Skeletal muscle tissue (tissue), 4 donors: ENCODE data around the gene SEMA5B. TPM values are rescaled to one million over a fixed set of nuclear protein-coding genes. Genes with fewer than 3 reads are reported as not detected.

Experiments
- H3K27ac ChIP-seq: one replicate; pipeline ENCODE4 v1.7.0; 2013; ENCODE audit warnings: mild to moderate bottlenecking, low read depth, low read length, inconsistent platforms
- H3K27me3 ChIP-seq, 3 donors: one replicate each; pipeline ENCODE4 v1.7.0; 2013; ENCODE audit warnings: low read length in 3 of 3; ENCODE audit not compliant: control insufficient read depth in 3 of 3, insufficient read depth in 3 of 3
- H3K36me3 ChIP-seq, 3 donors: one replicate each; pipeline ENCODE4 v1.7.0; 2013; ENCODE audit warnings: low read length in 3 of 3; ENCODE audit not compliant: control insufficient read depth in 3 of 3, insufficient read depth in 3 of 3
- H3K4me1 ChIP-seq, 3 donors: one replicate each; pipeline ENCODE4 v1.7.0; 2013; ENCODE audit warnings: low read length in 3 of 3, mild to moderate bottlenecking in 3 of 3; ENCODE audit not compliant: control insufficient read depth in 3 of 3, insufficient read depth in 3 of 3
- H3K4me3 ChIP-seq, 3 donors: one replicate each; pipeline ENCODE4 v1.7.0; 2013; ENCODE audit warnings: low read length in 3 of 3
- H3K9ac ChIP-seq, 3 donors: one replicate each; pipeline ENCODE4 v1.7.0; 2013; ENCODE audit warnings: low read length in 3 of 3, mild to moderate bottlenecking in 3 of 3, moderate library complexity in 2 of 3, low read depth in 1 of 3
- H3K9me3 ChIP-seq, 3 donors: one replicate each; pipeline ENCODE4 v1.7.0; 2013; ENCODE audit warnings: low read length in 3 of 3; ENCODE audit not compliant: control insufficient read depth in 3 of 3
- total RNA-seq: library from RNA; depleted of rRNA; stranded (reverse); fragments of >200 nt; gene quantifications from one replicate; pipeline ENCODE4 v1.2.3, GENCODE V29; 2014
- donor health status: Osteomylitis.

Gene SEMA5B
- total RNA-seq, 1 donor from 2014 or later: 8.4 TPM

DNA sequence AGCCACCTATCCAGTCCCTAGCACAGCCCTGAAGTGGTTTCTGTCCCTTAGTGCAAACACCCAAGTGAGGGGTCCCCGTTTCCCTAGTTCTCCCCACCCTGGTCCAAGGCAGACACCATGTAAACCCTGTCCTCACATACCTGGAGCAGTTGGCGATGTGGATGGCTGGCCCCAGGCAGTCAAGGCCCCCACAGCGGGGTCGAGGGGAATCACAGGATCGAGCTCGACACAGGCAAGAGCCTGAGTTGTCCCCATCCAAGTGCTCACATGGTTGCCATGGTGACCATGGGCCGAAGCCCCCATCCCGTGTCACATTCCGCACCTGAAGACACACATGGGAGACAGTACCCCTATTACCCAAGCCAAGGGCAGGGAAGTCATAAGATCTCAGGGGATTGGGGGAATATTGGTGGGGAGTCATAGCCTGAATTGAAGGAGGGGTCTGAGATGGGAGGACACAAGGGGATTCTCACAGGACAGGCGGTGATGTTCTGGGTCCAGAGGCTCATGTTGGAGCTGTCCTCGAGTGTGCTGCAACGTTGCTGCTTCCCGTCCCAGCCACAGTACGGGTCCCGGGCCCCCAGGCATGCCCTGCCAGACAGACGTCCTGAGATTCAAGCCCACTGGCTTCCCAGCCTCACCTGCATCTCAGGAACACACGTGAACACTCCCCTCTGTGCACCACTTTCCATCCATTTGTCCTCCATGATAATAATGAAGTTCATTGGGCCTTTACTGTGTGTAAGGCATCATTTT, 112.1 kb downstream of the SEMA5B start:
- no peaks in the 10 kb centered on the region for H3K4me1 ChIP-seq
- H3K9ac ChIP-seq: no peak overlapping the region
- no peak overlapping the region for H3K27ac ChIP-seq
- H3K4me3 ChIP-seq: no peak overlapping the region
- H3K36me3 ChIP-seq: no peaks in the 10 kb centered on the region
- H3K9me3 ChIP-seq: no peaks in the 10 kb centered on the region
- peaks cover 0 to 29% (median 23%) of the 10 kb centered on the region in 3 donors for H3K27me3 ChIP-seq

DNA sequence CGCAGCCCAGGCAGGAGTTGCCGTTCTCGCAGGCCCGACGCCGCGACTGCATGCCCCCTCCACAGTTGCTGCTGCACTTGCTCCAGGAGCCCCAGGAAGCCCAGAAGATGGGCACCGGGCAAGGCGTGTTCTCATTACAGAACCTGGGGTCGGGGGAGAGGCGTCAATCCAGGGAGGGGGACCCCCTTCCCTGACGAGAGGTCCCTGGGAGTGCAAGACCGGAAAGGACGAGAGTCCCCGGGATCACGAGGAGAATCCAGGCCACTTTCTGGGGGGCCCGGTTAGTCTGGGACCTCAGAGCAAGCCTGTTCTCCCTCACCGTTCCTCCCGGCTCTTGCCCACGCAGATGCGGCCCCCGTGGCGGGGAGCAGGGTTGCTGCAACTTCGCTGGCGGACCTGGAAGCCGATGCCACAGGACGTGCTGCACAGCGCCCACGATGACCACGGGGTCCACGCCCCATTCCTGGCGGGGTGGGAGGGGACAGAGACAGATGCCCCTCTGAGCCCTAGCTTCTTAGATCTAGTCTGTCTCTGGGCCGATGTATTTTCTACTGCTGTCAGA, 113.9 kb downstream of the SEMA5B start:
- Histone ChIP-seq H3K27me3 (peaks cover 0 to 35% (median 23%) of the 10 kb centered on the region in 3 donors), H3K4me1 (no peaks in the 10 kb centered on the region), H3K4me3 (no peak overlapping the region), H3K27ac (no peak overlapping the region), H3K9me3 (no peaks in the 10 kb centered on the region), H3K36me3 (no peaks in the 10 kb centered on the region), H3K9ac (no peak overlapping the region)

- H3K27me3 ChIP-seq: peaks cover 0 to 35% (median 23%) of the 10 kb centered on the region in 3 donors
- H3K9me3 ChIP-seq: no peaks in the 10 kb centered on the region
- no peak overlapping the region for H3K4me3 ChIP-seq
- H3K4me1 ChIP-seq: no peaks in the 10 kb centered on the region
- H3K27ac ChIP-seq: no peak overlapping the region
- no peaks in the 10 kb centered on the region for H3K36me3 ChIP-seq
- H3K9ac ChIP-seq: no peak overlapping the region
These were observed 114.6 kb downstream of the SEMA5B start for GRCh38 chr3:122912772-122913538.

GRCh38 chr3:122911901-122912300, 115.7 kb downstream of the SEMA5B start:
- no peaks in the 10 kb centered on the region for H3K4me1 ChIP-seq
- peaks cover 0 to 35% (median 23%) of the 10 kb centered on the region in 3 donors for H3K27me3 ChIP-seq
- H3K27ac ChIP-seq: no peak overlapping the region
- no peak overlapping the region for H3K9ac ChIP-seq
- no peaks in the 10 kb centered on the region for H3K9me3 ChIP-seq
- no peak overlapping the region for H3K4me3 ChIP-seq
- no peaks in the 10 kb centered on the region for H3K36me3 ChIP-seq

GRCh38 chr3:122908251-122908650, 119.3 kb downstream of the SEMA5B start:
- no peak overlapping the region for H3K27ac ChIP-seq
- H3K4me3 ChIP-seq: no peak overlapping the region
- no peaks in the 10 kb centered on the region for H3K9me3 ChIP-seq
- H3K36me3 ChIP-seq: no peaks in the 10 kb centered on the region
- peaks cover 0 to 25% (median 17%) of the 10 kb centered on the region in 3 donors for H3K27me3 ChIP-seq
- H3K9ac ChIP-seq: no peak overlapping the region
- no peaks in the 10 kb centered on the region for H3K4me1 ChIP-seq

DNA sequence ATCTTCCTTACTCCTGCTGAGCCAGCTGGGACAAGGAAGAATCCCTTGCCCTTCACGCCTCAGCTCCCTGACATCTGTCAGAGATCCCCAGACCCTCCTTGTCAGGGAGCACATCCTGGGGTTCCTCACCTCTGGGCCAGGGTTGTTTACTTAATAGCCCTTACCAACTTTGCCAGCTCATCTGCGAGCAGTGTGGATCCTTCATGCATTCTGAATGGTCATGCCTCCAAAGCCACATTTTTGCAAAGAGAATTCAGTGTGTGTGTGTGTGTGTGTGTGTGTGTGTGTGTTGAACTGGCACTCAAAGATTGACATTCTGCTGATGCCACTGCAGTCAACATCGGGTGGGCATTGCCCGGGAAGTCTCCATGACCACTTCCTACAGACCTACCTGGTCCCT, 120.1 kb downstream of the SEMA5B start:
- Histone ChIP-seq H3K4me1 (no peaks in the 10 kb centered on the region), H3K27me3 (peaks cover 0 to 18% (median 11%) of the 10 kb centered on the region in 3 donors), H3K36me3 (no peaks in the 10 kb centered on the region), H3K27ac (no peak overlapping the region), H3K4me3 (no peak overlapping the region), H3K9me3 (no peaks in the 10 kb centered on the region), H3K9ac (no peak overlapping the region)

DNA sequence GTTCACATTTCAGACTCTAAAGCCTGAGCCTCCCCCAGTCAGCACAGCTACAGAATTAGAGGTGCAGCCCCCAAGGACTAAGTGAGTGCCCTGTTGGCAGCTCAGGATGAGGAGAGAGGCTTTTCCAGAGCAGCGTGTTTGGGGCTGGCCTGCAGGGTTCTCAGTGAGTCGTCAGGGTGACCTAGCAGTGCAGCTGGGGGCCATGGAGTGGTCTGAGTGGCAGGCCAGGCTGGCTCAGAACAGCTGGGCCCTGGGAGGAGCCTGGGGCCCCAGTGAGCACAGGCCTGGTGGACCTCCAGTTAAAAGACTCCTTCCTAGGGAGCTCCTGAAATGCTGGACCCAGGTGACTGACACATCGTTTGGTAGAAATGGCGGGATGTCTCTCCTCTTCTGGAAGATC, 124.4 kb downstream of the SEMA5B start:
- Histone ChIP-seq H3K4me3 (no peak overlapping the region), H3K9me3 (no peaks in the 10 kb centered on the region), H3K4me1 (no peaks in the 10 kb centered on the region), H3K27ac (no peak overlapping the region), H3K36me3 (no peaks in the 10 kb centered on the region), H3K27me3 (no peaks in the 10 kb centered on the region), H3K9ac (no peak overlapping the region)

DNA sequence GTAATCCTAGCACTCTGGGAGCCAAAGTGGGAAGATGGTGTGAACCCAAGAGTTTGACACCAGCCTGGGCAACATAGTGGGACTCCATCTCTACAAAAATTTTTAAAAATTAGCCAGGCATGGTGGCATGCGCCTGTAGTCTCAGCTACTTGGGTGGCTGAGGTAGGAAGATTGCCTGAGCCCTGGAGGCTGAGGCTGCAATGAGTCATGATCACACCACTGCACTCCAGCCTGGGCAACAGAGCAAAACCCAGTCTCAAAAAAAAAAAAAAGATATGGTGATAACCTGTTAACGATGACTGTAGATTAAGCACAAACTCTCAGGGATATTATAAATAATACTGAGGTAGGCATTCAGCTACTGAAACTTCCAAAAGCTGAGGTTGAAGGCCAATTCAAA, 125.2 kb downstream of the SEMA5B start:
- Histone ChIP-seq H3K27me3 (no peaks in the 10 kb centered on the region), H3K4me1 (no peaks in the 10 kb centered on the region), H3K27ac (no peak overlapping the region), H3K36me3 (no peaks in the 10 kb centered on the region), H3K9me3 (no peaks in the 10 kb centered on the region), H3K9ac (no peak overlapping the region), H3K4me3 (no peak overlapping the region)

- Histone ChIP-seq H3K4me3 (no peak overlapping the region), H3K36me3 (no peaks in the 10 kb centered on the region), H3K9ac (no peak overlapping the region), H3K27ac (no peak overlapping the region), H3K9me3 (no peaks in the 10 kb centered on the region), H3K4me1 (peaks cover 10 to 16% (median 10%) of the 10 kb centered on the region in 3 donors), H3K27me3 (no peaks in the 10 kb centered on the region)
These were observed 129.3 kb downstream of the SEMA5B start for GRCh38 chr3:122898298-122898697.
